ENCODE measurements around the gene DFFA.

DNA sequence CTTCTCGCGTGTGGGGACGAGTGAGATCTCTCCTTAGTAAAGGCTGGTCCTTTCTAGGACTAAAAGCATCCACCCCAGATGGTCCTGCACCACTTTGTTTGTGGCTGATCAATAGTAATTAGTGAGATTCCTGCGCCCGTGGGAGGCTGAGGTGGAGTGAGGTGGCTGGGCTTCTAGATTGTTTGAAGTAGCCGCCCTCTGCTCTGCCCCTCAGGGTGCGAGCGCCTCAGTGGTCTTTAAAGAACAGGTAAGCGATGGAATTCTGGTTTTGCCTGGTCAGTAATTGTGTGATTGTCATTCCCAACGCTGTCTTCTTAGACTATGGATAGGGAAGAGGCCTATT is 23.1 kb upstream of the DFFA start:
- TF ChIP-seq, protein P1, sequence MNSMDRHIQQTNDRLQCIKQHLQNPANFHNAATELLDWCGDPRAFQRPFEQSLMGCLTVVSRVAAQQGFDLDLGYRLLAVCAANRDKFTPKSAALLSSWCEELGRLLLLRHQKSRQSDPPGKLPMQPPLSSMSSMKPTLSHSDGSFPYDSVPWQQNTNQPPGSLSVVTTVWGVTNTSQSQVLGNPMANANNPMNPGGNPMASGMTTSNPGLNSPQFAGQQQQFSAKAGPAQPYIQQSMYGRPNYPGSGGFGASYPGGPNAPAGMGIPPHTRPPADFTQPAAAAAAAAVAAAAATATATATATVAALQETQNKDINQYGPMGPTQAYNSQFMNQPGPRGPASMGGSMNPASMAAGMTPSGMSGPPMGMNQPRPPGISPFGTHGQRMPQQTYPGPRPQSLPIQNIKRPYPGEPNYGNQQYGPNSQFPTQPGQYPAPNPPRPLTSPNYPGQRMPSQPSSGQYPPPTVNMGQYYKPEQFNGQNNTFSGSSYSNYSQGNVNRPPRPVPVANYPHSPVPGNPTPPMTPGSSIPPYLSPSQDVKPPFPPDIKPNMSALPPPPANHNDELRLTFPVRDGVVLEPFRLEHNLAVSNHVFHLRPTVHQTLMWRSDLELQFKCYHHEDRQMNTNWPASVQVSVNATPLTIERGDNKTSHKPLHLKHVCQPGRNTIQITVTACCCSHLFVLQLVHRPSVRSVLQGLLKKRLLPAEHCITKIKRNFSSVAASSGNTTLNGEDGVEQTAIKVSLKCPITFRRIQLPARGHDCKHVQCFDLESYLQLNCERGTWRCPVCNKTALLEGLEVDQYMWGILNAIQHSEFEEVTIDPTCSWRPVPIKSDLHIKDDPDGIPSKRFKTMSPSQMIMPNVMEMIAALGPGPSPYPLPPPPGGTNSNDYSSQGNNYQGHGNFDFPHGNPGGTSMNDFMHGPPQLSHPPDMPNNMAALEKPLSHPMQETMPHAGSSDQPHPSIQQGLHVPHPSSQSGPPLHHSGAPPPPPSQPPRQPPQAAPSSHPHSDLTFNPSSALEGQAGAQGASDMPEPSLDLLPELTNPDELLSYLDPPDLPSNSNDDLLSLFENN (IDR thresholded peaks at IDR 0.05; ENCODE audit: low read depth in 2 of 2, low read length in 2 of 2): no peak
- TF ChIP-seq NFRKB (IDR thresholded peaks at IDR 0.05; ENCODE audit: low read depth) (no peak), RBM34 (IDR thresholded peaks at IDR 0.05; ENCODE audit: borderline replicate concordance, insufficient read depth, low read length) (no peak), POLR2A (conservative IDR thresholded peaks at IDR 0.05) (no peak), PRMT5 (CRISPR knock-in tag; IDR thresholded peaks at IDR 0.05) (no peak)
- TF ChIP-seq, protein P2, sequence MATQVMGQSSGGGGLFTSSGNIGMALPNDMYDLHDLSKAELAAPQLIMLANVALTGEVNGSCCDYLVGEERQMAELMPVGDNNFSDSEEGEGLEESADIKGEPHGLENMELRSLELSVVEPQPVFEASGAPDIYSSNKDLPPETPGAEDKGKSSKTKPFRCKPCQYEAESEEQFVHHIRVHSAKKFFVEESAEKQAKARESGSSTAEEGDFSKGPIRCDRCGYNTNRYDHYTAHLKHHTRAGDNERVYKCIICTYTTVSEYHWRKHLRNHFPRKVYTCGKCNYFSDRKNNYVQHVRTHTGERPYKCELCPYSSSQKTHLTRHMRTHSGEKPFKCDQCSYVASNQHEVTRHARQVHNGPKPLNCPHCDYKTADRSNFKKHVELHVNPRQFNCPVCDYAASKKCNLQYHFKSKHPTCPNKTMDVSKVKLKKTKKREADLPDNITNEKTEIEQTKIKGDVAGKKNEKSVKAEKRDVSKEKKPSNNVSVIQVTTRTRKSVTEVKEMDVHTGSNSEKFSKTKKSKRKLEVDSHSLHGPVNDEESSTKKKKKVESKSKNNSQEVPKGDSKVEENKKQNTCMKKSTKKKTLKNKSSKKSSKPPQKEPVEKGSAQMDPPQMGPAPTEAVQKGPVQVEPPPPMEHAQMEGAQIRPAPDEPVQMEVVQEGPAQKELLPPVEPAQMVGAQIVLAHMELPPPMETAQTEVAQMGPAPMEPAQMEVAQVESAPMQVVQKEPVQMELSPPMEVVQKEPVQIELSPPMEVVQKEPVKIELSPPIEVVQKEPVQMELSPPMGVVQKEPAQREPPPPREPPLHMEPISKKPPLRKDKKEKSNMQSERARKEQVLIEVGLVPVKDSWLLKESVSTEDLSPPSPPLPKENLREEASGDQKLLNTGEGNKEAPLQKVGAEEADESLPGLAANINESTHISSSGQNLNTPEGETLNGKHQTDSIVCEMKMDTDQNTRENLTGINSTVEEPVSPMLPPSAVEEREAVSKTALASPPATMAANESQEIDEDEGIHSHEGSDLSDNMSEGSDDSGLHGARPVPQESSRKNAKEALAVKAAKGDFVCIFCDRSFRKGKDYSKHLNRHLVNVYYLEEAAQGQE (IDR thresholded peaks at IDR 0.05; ENCODE audit: borderline replicate concordance): no peak
- TF ChIP-seq, protein P2 (CRISPR knock-in tag; IDR thresholded peaks at IDR 0.05; ENCODE audit: low read depth): no peak
- TF ChIP-seq, protein P3, sequence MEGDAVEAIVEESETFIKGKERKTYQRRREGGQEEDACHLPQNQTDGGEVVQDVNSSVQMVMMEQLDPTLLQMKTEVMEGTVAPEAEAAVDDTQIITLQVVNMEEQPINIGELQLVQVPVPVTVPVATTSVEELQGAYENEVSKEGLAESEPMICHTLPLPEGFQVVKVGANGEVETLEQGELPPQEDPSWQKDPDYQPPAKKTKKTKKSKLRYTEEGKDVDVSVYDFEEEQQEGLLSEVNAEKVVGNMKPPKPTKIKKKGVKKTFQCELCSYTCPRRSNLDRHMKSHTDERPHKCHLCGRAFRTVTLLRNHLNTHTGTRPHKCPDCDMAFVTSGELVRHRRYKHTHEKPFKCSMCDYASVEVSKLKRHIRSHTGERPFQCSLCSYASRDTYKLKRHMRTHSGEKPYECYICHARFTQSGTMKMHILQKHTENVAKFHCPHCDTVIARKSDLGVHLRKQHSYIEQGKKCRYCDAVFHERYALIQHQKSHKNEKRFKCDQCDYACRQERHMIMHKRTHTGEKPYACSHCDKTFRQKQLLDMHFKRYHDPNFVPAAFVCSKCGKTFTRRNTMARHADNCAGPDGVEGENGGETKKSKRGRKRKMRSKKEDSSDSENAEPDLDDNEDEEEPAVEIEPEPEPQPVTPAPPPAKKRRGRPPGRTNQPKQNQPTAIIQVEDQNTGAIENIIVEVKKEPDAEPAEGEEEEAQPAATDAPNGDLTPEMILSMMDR (IDR thresholded peaks at IDR 0.05 in 2 of 3, conservative IDR thresholded peaks at IDR 0.05 in 1 of 3; ENCODE audit: insufficient read depth in 2 of 3, low read depth in 1 of 3, low read length in 3 of 3): no peak

Measured in K562 (cell line).